Right lung (tissue), 5 donors: ENCODE data around the gene KSR2. TPM values are rescaled to one million over a fixed set of nuclear protein-coding genes. Genes with fewer than 3 reads are reported as not detected.

ENCODE experiments used
- DNase-seq, 2 donors: peaks; one replicate each; pipeline ENCODE4 v3.0.0-alpha.2; 2013
- polyA plus RNA-seq, 5 donors: library from polyadenylated mRNA; unstranded; fragments of 120-200 nt; gene quantifications; one replicate each; pipeline versions ENCODE4 v1.2.1 to v1.2.3, GENCODE V29; 2013; ENCODE audit warnings: inconsistent platforms in 1 of 5, low replicate concordance in 1 of 5; ENCODE audit not compliant: insufficient read length in 5 of 5, insufficient read depth in 1 of 5

The KSR2 gene
- polyA plus RNA-seq, 5 donors, result 0.20 to 0.48 (median 0.27) TPM

DNA sequence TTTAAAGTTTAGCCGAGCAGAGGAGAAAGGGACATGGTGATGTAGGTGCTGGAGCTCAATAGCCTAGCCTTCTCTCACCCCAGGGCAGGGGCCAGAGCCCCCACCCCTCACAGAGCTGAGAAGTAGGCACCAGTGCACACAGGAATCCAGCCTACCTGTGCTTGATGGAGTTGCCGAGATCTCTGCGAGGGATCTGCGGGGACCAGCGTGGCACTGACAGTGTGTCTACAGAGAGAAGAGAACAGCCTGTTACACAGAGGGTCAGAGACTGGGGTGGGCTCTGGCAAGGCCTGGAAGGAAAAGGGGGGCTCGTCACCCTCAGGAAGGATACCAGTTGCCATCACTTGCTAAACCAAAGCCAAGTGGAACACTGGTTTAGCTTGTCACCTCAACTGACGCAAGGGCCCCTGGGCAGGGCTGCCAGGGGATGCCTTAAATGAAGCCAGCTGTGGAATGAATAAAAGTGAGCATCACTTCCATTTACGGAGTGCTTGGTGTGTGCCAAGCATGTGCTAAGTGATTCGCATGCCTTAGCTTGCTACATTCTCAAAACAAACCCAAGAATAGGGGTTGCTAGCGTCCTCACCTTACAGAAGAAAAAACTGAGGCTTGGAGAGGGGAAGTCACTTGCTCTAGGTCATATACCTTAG is 386.5 kb downstream of the KSR2 start:
- DNase-seq, result no peak

DNA sequence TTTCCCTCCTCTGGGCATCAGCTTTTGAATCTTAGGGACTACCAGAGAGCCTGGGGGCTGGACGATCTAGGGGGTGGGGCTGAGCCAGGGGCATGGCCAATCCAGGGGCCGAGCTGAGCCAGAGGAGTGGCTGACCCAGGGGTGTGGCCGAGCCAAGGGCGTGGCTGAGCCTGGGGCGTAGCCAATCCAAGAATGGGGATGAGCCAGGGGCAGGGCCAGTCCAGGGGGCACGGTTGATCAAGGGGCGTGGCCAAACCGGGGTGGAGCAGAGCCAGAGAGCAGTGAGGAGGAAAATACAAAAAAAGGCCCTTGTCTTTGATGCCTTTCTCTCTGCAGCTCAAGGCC is 388.1 kb downstream of the KSR2 start:
- DNase-seq, result no peak

DNA sequence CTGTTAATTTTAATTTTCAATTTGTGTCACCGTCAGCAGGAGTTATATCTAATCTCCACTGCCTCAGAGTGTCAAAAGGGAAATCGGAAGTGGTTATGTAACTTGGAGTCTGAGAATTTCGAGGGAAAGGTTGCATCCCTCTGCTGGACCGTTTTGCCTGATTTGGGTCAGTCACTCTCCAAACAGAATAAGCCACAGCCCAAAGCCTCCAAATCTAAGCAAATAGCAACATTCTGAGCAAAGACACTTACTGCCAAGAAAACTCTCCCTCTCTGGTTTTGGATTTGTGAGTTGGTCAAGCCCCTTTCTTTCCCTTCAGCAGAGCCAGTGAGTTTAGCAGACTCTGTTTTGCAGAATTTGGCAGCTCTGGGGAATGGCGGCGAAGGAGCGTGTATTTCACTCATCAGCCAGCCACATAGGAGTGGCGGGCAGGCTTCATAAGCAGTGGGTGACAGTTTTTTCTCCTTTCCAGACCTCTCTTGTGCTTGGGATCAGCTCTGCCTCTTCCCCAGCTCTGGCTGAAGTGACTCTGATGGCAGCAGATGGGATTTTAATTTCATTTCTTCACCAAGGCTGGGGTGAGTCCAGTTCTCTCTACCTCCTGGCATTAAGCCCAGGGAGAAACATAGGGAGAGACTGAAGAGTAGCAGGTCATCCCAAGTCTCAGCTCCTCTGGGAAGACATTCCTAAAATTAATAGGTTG is 388.6 kb downstream of the KSR2 start:
- no peak for DNase-seq

DNA sequence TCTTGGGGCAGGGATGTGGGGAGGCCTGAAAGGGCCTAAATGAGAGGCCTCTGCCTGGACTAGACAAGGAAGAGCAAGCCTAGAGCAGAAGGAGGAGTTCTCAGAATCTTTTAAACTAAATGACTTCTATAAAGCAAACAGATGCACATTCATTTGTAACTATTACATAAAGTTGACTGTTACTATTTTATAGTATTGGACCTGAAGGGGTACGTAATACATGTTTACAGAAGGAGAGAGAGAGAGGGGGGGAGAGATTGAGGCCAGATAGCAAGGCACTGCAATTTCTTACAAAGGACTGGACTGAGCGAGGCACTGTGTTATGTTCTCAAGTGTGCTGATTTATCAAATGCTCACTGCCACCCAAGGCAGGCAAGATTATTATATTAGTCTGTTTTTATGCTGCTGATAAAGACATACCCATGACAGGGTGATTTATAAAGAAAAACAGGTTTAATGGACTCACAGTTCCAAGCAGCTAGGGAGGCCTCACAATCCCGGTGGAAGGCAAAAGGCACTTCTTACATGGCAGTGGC is 391.6 kb downstream of the KSR2 start:
- no peak for DNase-seq

DNA sequence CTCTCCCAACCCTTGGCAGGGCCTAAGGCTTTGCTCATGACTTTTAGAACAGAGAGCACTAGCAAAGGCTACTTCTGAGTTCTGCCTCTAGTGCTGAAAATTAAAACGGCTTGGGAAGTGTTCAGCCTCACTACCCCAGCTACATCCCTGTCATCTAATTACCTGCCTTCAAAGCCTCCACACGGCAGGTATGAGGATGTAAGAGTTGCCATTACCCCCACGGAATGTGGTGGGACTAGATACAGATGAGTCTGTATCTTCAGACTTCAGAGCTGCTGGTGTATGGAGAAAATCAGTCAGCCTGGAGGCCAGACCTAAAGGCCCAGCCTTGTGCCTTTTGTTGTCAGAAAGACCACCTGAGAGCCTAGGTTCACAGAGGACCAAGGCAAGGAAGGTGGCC is 392.7 kb downstream of the KSR2 start:
- DNase-seq, result no peak

DNA sequence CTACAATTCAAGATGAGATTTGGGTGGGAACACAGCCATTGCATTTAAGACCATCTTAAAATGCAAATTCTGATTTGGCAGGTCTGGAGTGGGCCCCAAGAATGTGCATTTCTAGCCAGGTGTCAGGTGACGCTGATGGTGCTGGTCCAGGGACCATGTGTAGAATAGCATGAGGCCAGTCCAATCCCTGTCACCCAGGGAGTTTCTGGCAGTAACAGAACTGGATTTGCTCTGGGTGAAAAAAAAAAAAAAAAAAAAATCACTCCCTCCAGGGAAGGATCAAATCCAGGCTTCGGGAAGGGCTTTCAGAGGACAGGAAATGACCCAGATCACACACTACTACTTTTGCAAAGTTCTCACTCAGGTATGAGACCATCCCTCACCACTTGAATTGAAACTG is 394.1 kb downstream of the KSR2 start:
- no peak for DNase-seq

DNA sequence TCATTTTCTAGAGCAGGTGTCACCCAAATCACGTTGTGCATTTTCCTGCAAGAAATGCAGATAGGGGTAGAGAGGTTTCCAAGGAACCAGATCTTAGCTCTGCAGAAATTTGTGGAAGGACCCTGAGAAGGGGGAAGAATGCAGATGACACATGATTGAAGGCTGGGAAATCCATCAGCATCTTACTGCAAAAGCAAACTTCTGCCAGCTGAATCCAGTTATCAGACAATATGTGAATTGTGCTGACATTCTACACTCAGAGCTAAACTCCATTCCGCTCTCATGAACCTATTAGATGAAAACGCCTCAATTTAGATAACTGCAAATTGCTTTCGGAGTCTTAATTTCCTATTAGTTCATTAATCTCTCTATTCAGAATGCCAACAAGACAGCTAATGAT is 396.0 kb downstream of the KSR2 start:
- no peak for DNase-seq

DNA sequence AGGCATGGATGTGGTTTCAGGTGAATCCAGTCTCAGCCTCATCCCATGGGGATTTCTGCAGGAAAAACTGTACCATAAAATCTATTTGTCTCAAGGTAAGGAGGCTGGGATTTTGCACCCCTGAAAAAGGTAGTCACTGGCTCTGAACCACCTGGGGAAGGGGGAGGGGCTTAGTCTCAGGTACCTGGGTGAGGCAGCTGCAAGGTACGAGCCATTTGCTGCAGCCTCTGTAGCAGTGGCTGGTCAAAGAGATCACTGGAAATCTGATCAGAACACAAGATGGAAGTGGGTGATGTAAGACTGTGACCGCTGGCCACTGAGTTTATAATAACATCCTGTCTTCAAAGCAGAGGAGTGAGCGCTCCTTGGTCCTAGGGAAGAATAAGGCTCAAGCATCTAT is 397.5 kb downstream of the KSR2 start:
- no peak for DNase-seq

DNA sequence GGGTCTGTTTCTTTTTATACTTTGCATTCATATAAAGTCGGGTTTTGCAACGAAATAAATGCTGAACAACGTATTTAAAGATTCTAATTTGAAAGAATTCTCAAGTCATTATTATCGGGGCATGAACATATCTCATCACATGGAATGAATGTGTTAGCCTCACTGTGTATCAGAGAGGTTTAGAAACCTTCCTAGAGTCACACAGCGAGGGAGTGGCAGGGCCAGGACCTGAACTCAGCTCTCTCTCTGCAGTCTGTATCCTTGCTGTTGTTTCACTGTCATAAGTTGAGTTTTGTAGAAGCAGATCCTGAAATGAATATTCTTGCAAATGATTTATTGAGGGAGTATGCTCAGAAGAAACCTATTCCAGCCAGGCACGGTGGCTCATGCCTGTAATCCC is 398.2 kb downstream of the KSR2 start:
- DNase-seq, result no peak

DNA sequence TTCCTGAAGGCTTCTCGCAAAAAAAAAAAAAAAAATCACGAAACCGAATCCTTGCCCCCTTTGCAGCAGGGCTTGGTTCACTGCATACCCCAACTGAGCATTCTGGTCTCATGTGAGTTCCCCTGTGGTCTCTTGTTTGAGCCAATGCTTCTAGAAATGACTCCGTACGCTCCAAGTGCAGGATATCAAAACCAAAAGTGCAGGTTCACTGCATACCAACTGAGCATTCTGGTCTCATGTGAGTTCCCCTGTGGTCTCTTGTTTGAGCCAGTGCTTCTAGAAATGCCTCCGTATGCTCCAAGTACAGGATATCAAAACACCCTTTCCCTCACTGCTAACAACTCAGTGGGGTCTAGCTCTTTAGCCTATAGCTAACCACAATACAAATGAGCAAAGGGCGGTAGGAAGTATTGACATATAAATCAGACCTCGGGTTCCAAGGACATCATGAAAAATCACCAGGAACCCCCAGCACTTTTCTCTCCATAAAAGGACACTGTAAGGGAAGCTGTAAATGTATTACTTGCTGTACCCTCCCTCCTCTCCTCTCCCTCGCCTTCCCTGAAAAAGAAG is 401.1 kb downstream of the KSR2 start:
- no peak for DNase-seq

DNA sequence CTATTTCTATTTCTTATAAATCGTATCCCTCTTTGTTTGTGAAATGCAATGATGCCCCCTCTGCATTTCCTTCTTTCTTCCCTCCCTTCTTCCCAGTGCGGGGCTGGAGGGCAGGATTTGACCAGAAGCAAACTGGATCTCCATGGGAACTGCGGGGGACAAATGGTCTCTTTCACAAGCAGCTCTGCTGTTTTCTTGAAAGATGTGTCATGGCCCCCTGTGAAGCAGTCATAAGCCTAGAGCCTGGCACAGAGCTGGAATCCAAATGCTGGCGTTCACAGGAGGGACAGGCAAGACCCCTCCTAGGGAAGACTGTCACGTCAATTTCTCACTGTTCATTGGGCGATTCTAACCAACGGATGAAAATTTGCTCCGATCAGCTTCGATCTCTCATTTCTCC is 403.9 kb downstream of the KSR2 start:
- no peak for DNase-seq

DNA sequence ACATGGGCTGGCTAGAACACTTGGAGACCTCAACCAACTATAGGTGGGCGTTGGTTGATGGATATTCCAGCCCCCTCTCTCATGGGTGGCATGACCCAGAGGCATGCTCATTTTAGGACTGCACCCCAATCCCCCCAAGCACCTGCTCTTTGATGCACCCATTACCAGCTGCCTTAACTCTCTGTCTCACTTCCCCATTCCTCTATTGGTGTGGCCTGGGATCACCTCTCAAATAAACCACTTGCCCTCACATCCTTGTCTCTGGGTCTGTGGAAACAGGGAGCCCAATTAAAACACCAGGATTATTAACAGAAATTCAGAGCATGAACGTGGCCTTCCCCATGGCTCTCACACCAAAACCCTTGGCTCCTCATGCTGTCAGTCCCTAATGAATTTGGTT is 405.1 kb downstream of the KSR2 start:
- DNase-seq, result no peak

DNA sequence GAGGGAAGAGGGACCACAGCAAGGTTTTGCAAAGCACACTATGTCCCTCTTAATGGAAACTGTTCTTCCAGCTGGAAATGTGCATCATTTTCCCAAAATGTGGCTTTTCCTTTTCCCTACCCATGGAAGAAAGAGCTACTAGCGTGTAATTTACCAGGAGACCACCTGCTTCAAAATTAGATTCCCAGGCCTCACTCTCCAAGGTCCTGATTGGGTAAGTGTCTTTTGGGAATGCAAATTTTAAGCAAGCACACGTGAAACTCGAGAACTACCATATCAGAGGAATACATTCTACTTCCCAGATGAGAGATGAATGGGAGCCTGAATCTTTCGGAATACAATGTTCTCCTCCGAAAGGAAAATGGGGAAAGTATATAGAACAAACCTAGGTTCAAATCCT is 405.8 kb downstream of the KSR2 start:
- DNase-seq, result no peak

DNA sequence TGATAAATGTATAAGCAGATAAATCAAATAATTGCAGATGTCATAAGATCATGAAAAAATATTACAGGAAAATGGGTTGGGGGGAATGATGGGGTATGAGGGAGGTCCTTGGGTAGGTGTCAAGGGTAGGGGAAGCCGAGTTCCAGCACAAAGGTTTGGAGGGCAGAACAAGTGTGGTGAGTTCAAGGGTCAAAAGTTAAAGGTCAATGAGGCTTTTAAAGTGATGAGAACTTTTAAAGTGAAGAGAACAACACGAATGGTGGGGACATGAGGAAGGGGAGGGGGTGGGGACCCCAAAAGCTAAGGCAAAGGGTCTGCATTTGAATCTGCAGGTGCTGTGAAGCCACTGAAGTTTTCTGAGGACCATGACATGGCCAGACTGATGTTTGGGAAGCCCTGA is 406.8 kb downstream of the KSR2 start:
- no peak for DNase-seq

DNA sequence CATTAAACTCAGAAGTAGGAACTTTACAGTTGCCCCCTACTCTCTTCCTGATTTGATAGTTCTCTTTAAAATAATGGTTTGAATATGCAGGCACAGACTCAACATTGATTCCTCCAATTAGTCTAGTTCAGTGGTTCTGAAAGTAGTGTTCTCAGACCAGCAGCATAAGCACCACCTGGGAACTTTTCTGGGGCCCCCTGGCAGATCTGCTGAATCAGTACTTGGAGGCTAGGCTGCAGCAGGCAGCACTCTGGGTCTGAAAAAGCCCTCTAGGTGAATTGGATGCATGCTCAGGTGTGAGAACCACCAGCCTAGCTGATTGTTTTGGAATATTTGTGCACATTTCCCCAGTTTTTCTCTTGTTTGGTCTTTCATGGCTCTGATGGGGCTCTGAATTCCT is 408.8 kb downstream of the KSR2 start:
- DNase-seq, result no peak

DNA sequence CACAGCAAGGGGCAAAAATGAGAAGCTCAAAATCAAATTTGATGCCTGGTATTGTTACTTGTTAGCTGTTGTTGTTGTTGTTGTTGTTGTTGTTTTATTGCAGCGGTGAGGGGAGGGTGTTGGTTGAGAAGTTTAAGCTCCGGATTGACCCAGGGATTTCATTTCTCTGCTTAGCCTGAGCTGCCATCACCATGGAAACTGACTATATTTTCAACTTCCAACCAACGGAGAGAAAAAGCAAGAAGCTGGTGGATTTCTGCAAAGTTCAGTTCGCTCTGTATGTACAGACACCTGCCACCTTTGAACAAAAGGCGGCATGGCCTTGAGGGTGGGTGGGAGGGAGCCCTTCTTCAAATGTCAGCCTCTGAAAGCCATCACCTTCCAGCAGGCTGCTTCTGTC is 412.9 kb downstream of the KSR2 start:
- DNase-seq, result no peak

DNA sequence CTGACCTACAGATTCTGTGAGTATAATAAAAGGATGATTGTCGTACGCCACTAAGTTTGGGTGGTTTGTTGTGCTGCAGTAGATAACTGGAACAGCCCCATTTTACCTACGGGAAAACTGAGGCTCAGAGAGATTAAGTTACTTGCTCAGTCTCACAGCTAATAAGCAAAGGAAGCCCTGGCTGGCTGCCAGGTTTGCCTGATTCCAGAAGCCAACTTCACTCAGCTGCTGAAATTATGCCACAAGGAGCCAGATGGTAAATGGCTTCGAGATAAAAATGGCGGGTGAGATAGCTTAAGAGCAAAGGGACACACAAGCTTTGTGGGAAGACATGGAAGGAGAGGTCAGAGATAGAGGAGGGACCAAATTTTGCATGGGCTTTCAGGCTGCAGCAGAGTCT is 415.8 kb downstream of the KSR2 start:
- DNase-seq, result no peak

DNA sequence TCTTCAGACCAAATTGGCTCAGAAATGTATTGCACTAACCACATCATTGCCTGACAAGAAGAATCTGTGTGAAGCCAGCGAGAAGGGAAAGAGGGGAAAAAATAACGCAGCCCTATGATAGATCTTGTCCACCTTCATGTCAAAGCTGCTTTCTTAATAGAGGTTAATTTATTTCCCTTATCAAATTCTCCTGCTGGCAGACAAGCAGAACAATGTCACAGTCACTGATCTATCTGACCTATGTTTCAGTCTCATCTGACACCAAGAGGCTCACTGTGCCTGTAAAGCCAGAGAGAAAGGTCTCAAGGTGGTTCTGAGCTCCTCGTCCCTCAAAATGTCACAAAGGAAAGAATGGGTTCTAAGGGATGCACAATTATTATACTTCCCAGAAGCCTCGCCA is 417.1 kb downstream of the KSR2 start:
- no peak for DNase-seq

DNA sequence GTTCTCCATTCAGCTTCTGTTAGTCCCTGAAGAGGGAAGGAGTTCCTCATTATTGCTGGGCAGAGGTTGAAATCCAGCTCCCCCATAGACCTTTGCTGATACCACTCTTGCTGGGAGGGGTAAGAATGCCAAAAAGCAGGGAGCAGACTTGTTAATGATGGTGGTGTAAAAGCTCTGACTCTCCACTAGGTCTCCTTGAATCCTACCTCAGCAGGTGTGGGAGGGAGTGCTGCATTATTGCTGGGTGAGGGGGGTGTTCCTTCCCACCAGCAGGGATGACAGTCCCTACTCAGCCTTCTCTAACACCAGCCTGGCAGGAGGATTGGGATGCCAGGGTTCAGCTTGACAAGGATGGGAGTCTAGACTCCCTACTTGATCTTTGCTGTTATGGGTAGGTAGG is 421.6 kb downstream of the KSR2 start:
- no peak for DNase-seq

DNA sequence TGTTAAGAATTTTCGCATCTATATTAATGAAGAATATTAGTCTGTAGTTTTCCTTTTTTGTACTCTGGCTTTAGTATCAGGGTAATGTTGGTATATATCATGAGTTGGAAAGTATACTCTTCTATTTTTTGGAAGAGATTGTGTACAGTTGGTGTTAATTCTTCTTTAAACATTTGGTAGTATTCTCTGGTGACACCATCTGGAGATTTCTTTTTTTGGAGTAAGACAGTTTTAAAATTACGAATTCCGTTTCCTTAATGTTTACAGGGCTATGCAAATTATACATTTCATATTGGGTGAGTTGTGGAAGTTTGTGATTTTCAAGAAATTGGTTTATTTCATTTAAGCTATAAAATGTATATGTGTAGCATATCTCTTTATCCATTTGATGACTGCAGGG is 423.6 kb downstream of the KSR2 start:
- no peak for DNase-seq

DNA sequence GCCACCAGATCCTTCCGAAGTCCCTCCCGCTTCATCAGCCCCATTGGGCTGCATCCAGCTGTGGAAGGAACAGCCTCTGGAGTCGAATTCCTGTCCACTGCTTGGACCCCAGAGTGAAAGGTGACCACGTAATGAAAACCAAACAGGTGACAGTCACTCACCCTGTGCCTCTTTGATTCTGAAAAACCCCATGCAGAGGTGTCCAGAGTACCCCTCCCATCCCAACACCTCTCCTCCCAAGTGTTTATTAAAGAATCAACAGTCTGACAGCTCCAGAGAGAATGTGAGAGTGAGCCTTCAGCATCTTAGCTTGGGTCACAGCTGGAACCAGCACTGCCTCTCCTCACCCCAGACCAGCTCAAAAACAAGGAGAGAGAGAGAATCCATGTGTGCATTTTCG is 428.8 kb downstream of the KSR2 start:
- no peak for DNase-seq

DNA sequence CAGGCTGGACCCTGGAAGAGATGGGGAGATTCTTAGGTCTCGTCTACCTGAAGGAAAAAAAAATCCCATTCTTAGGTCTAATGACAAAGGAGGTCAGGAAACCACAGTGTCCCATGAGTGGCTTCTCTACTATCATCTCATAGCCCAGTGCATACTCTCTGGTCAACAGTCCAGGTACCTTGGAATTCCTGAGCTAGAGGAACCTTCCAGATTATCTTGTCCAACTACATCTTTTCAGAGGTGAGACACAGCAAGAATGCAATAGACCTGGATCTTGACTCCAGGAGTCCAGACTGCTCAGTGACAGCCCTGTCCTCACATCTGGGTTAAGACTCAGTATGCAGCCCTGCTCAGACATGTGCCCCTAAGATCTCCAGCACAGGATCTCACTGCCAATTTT is 429.9 kb downstream of the KSR2 start:
- no peak for DNase-seq

DNA sequence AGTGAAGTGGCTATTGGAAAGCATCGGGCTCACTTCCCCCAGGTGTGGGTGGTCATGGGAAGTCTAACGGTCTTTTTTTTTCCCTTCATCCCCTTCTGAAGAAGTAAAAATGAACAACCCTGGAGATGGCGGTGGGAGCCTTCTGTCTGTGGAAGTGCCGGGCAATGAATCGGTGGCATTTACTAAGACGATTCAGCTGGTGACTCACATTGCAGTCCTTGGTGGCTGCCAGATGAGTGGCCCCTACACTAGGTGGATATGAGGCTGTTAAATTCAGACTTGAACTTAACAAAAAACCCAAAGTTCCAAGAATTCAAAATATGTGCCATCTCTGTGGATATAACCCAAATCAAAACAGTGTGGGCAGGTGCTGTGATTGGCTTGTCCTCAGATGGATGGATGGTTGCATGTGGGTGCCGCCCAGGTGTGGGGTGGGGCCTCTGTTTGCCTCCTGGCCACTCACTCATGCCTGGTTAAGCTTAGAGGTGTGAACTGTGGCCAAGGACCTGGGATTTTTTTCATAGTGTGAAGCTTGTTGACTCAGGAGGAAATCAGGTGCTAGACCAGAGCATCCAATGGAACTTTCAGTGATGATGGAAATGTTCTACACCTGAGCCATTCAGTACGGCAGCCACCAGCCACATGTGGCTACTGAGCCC is 430.6 kb downstream of the KSR2 start:
- no peak for DNase-seq
